HS-27A (cell line): Measurements from ENCODE around the gene MAP1LC3A.

Experiments
- DNase-seq: peaks from one replicate; pipeline ENCODE4 v3.0.0-alpha.2; 2012; ENCODE audit warnings: low read depth, missing footprints

Gene MAP1LC3A

GRCh38 chr20:34549291-34549928 lies 9.1 kb upstream of the MAP1LC3A start:
- no peak for DNase-seq

GRCh38 chr20:34549929-34550305 lies 8.6 kb upstream of the MAP1LC3A start:
- DNase-seq: no peak

DNA sequence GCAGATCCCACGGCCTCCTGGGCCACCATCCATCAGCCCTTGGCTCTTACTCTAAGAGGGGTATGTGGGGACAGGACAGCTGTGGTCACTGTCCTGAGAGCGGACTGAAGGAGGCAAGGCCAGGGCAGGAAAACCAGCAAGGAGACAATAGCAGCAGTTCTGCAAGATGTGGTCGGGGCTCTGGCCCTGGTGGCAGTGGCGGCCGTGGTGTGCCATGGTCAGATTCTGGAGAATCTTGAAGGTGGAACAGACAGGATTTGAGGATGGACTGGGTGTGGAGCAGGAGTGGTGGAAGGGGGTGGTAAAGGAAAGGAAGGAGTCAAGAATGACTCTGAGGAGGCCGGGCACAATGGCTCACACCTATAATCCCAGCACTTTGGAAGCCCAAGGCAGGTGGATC lies 5.9 kb upstream of the MAP1LC3A start:
- no peak for DNase-seq

DNA sequence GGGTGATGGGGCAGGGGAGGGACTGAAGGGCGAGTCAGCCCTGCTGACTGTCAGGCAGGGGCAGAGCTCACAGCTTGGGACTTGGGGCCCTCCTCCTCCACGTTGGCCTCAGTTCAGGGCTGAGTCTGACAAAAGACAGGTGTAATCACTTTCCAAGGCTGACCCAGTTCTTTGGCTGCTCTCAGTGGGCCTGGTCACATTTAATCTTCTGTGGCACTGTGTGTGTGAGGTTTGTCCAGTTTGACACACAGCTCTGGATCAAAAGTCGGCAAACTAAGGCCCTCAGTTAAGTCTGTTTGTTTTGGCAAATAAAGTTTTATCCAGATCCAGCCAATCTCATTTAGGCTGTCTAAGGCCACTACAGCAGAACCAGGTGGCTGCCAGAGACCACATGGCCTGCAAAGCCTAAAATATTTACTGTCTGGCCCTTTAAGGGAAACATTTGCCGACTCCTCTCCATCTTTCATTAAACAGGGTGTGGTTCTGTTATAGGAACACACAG lies 5.1 kb upstream of the MAP1LC3A start:
- no peak for DNase-seq

DNA sequence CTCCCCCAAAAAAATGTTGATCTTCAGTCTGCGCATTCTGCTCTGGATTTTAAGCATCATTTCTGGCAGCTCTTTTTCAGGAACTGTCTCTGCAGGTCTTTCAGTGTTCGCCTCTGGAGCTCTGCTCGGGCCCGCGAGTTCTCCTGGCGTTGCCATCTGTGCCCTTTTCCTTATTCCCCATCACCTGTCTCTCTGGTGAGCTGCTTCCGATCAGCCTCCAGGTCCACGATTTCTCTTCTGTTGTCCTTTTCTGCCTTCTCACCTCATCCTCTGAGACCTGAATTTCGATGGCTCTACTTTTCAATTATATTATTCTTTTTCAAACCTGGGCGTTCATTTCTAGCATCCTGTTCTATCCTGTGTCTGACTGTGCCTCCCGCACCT lies 590 bp upstream of the MAP1LC3A start:
- no peak for DNase-seq

GRCh38 chr20:34559311-34560140 lies 1.0 kb downstream of the MAP1LC3A start:
- no peak for DNase-seq

GRCh38 chr20:34560141-34560523 lies 1.6 kb downstream of the MAP1LC3A start:
- DNase-seq: no peak

GRCh38 chr20:34560614-34561013 lies 2.1 kb downstream of the MAP1LC3A start:
- DNase-seq: no peak

DNA sequence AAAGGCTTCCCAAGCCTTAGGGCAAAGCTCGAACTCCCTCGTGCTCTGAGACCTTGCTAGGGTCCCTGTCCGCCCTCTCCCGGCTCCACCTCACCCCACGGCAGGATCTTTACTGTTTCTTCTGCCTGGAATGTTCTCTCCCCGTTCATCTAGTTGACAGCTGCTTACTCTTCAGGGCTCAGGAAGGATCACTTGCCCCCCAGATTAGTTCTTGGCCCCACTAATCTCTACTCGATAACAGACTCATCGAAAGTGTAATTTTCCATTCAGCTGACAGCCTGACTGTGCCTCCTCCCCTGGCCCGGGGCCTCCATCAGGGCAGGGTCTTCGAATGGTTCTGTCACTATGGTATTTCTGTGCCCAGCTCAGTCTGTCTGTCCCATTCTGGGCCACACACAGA lies 3.1 kb downstream of the MAP1LC3A start:
- no peak for DNase-seq

DNA sequence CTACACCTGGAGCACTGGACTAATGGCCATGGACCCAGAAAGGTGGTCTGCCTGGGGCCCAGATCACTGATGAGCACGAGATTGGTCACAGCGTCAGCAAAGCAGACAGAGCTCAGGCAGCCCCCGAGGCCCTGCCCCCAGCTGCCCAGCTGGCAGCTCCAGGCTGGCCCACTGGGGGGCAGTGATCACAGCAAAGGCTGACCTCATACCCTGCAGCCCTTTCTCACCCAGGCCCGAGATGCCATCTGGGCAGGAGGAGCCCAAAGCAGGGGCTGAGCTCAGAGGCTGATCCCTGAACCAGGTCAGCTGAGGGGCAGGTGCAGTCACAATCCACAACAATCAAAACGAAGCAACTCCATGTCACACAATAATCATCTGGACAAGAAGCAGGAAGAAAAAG lies 4.1 kb downstream of the MAP1LC3A start:
- no peak for DNase-seq

GRCh38 chr20:34564833-34565232 lies 6.3 kb downstream of the MAP1LC3A start:
- no peak for DNase-seq

DNA sequence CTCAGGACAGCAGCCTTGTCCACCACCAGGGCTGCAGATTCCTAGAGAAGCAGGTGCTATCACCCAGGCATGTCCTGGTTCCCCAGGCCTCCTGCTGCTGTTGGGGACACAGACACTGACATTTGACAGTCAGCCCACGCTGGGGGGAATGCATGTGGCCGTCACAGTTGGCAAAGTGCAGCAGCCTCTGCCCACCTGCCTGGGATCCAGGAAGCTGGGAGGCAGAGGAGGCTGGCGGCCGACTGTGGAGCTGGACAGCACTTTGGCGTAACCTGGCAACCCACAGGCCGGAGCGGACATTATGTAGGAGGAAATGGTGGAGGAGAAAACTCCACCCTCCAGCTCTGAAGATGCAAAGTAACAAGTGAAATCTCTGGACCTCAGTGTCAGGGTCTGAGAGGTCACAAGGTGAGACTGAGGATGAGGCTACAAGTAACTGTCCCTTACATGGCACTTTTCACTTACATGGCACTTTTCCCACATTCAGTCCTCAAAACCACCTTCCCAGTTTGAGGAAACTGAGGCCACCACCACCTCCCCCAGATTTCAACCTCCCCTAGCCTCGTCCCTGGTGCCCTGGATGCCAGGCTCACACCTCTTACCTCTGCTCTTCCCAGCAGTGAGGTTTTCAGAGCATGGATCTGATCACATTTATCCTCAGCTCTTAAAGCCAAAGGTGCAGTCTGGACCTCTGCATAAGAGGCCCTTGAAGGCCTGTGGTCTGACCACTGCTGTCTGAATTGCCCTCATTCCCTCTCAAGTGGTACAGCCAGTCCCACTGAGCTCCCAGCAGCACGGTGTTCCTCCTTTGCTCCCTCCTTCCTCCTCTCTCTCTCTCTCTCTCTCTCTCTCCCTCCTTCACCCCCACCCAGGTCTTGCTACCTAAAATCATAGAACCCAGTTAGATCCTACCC lies 8.7 kb downstream of the MAP1LC3A start:
- no peak for DNase-seq

GRCh38 chr20:34567892-34568865 lies 9.7 kb downstream of the MAP1LC3A start:
- no peak for DNase-seq

DNA sequence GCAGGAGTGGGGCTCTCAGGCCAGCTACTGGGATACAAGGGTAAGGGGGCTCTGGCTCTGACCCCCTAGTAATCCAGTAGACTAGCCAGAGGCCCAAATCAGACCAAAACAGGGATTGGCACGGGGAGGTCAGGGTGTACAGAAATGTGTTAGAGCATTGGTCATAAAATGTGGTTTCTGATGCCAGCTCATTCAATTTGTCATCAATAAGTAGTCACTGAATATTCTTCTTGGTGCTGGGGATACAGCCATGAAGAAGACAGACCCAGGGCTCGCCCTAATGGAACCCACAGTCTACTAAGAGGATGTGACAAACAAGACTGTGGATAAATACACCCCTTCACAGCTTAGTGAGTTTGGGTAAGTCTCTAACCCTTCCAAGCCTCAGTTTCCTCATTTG lies 11.1 kb downstream of the MAP1LC3A start:
- no peak for DNase-seq

DNA sequence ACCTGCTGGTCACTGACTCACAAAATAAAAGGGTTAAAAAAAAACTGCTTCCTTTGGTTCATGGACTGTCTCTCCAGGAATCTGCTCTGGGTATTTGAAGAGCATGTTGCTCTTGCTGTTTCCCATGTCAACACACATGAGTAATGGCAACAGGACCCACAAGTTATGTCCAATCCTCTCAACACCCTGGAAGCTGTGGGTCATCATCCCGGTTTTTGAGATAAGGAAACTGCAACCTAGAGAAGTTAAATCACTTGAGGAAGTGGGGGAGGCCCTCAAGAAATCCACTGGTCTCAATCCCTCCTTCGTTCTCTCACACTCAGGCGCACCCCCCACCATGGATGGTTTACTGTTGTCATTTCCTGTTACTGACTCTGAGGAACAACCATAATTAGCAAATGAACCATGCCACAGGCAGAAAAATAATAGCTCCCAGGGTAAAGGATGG lies 12.4 kb downstream of the MAP1LC3A start:
- DNase-seq: no peak

- DNase-seq: no peak
These were observed 13.2 kb downstream of the MAP1LC3A start for GRCh38 chr20:34571753-34572152.

- no peak for DNase-seq
These were observed 15.2 kb downstream of the MAP1LC3A start for GRCh38 chr20:34573541-34574300.

DNA sequence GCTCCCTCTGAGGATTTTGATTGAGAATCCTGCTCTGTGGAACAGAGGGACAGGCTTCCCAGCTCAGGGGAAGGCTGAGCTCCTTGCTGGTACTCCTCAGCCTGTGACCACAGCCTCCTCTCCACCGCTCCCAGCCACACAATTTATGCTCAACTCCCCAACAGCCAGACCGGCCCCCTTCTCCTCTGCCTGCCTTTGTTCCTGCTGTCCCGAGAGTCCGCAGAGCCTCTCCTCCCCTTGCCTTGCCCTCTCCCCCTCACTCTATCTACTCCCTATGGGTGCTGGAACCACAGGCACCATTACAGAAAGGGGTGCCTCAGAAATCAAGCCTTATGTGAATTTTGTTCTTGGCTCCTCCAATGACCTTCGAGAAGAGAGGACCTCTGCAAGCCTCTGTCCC lies 15.9 kb downstream of the MAP1LC3A start:
- DNase-seq: no peak

GRCh38 chr20:34574861-34575260 lies 16.3 kb downstream of the MAP1LC3A start:
- no peak for DNase-seq

- DNase-seq: no peak
These were observed 16.8 kb downstream of the MAP1LC3A start for GRCh38 chr20:34575271-34575670.
